ENCODE data around the gene USP37.

USP37 gene

DNA sequence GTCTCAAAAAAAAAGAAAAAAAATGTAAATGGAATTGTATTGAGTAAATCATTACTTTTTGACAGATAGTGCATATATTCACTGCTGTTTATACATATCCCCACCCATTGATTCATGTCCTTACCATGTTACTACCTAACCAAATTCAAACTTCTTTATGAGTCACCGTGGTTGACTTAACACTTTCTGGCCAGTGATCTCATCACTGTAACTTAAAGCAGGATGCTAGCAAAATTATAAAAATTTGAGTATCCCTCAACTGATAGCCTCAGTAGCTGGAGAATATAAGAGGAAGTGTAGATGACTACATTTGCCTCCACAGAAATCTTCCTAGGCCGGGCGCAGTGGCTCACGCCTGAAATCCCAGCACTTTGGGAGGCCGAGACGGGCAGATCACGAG lies 13.9 kb upstream of the USP37 start:
- H3K4me3 ChIP-seq (replicated peaks in 1 of 2; ENCODE audit: low read depth in 2 of 2, low read length in 2 of 2): no peak overlapping the region
- TF ChIP-seq CTCF (IDR thresholded peaks at IDR 0.05; ENCODE audit: low read depth, low read length): no peak
- DNase-seq (ENCODE audit: low read depth in 2 of 2): peak in 1 of 2 donors; percentile 84

GRCh38 chr2:218578272-218578877 lies 10.2 kb upstream of the USP37 start:
- no peak overlapping the region for H3K4me3 ChIP-seq (replicated peaks in 1 of 2; ENCODE audit: low read depth in 2 of 2, low read length in 2 of 2)
- no peak for DNase-seq (ENCODE audit: low read depth in 2 of 2)
- no peak for TF ChIP-seq CTCF (IDR thresholded peaks at IDR 0.05; ENCODE audit: low read depth, low read length)

DNA sequence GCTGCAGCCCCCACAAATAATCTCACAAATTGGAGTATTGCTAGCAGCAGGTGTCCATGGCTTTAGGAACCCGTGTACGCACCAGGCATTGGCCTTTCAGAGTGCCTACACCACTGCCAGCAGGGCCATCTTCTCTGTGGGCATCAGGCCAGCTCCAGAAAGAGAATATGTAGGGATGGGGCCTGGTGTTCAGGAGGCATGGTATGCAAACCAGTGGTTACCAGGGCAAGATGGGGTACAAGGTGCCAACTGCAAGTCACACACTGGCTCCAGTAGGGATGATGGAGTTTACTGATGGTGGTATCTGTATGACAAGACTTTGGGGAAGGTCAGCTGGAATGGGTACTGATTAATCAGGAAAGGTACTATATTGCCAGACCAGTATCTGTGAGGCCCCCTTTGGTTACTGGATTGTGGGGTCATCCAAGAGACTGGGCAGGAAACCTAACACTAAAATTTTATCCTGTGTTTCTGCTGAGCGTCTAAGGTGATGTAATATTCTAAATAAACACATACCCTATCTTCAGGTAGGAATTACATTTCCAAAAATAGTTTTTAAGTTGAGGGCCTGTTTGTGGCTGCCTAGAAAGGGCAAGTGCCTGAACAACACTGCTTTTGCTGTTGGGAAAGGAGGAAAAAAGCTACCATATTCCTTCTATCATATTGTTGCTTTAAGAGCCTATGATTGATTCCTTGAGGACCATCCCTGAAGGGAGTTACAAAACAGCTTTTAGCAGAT lies 9.5 kb upstream of the USP37 start:
- TF ChIP-seq CTCF (IDR thresholded peaks at IDR 0.05; ENCODE audit: low read depth, low read length): no peak
- no peak for DNase-seq (ENCODE audit: low read depth in 2 of 2)
- no peak overlapping the region for H3K4me3 ChIP-seq (replicated peaks in 1 of 2; ENCODE audit: low read depth in 2 of 2, low read length in 2 of 2)

DNA sequence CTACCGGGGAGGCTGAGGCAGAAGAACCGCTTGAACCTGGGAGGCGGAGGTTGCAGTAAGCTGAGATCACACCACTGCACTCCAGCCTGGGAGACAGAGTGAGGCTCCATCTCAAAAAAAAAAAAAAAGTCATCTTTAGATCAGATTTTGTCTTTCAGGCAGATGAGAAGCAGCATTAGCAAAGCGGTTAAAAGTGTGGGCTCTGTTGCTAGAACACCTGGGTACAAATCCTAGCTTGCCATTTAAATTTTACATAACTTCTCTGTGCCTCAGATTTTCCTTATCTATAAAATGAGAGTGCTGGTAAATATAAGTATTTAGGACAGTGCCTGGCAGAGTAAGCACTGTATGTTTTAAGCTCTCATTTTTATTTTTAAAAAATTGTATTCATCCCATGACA lies 8.7 kb upstream of the USP37 start:
- no peak for TF ChIP-seq CTCF (IDR thresholded peaks at IDR 0.05; ENCODE audit: low read depth, low read length)
- DNase-seq (ENCODE audit: low read depth in 2 of 2): no peak
- H3K4me3 ChIP-seq (replicated peaks in 1 of 2; ENCODE audit: low read depth in 2 of 2, low read length in 2 of 2): no peak overlapping the region

- peak; percentile 17 to 64 for DNase-seq (ENCODE audit: low read depth in 2 of 2)
- TF ChIP-seq CTCF (IDR thresholded peaks at IDR 0.05; ENCODE audit: low read depth, low read length): no peak
- H3K4me3 ChIP-seq (replicated peaks in 1 of 2; ENCODE audit: low read depth in 2 of 2, low read length in 2 of 2): peak overlapping the region in 1 of 2 donors; percentile 83
Measured at GRCh38 chr2:218570850-218571249, 2.7 kb upstream of the USP37 start.

DNA sequence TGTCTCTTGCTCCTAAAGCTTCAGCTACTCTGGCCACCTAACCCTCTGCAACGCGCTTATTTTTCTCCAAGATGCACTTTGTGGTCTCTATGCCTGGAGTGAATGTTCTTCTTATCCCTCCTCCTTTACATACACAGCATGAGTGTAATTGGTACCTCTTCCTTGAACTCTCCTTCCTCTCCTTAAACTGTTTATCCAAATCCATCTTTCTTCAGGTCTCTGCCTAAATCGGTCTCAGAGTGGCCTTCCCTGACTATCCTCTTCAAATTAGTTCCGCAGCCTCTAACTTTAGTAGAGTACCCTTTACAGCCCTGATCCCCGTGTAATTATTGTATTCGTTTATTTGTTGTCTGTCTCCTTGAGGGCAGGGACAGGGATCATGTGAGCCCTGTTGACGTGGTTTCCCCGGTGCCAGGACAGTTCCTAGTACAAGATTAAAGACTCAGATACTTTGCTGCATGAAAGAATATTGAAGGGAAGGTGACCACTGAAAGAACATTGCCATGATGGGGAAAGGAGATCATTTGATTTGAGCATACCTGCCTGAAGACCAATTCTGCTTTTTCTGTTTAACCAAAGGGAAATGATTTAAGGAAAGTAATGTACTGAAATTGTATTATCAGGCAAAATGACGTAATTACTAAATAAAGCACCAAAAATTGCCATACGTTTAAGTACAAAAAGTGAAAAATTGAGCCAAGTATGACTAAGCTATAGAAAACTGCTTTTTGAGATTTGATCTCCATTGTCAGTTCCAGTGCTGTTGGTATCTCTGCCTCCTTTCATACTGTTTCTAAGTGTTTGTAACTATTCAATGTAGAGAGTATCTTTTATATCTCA lies 1.7 kb upstream of the USP37 start:
- DNase-seq (ENCODE audit: low read depth in 2 of 2): peak; percentile 71 to 72
- TF ChIP-seq CTCF (IDR thresholded peaks at IDR 0.05; ENCODE audit: low read depth, low read length): no peak
- peak overlapping the region; percentile 79 to 83 for H3K4me3 ChIP-seq (replicated peaks in 1 of 2; ENCODE audit: low read depth in 2 of 2, low read length in 2 of 2)
